Skin of body (tissue), 3 donors: ENCODE results near the gene AMN1. TPM values are rescaled to one million over a fixed set of nuclear protein-coding genes. Genes with fewer than 3 reads are reported as not detected.

Source experiments
- DNase-seq: peaks from one replicate; lab custom pipeline; 2025; lab: John Stamatoyannopoulos, UW
- small RNA-seq: library from RNA; depleted of rRNA; stranded (forward); fragments of <200 nt; gene quantifications from one replicate; pipeline ENCODE3, GENCODE V24; 2014; ENCODE audit warnings: low replicate concordance
- total RNA-seq: library from RNA; depleted of rRNA; stranded (reverse); fragments of >200 nt; gene quantifications from one replicate; pipeline ENCODE4 v1.2.3, GENCODE V29; 2014

The AMN1 gene
- total RNA-seq, 1 donor from 2014 or later: 12.0 TPM

GRCh38 chr12:31631023-31631724, 97.6 kb downstream of the AMN1 start:
- DNase-seq: no peak

GRCh38 chr12:31629756-31630732, 98.8 kb downstream of the AMN1 start:
- DNase-seq: peak; percentile 50

GRCh38 chr12:31627456-31628054, 101.3 kb downstream of the AMN1 start:
- peak; percentile 10 for DNase-seq

- DNase-seq: no peak
These were observed 102.4 kb downstream of the AMN1 start for GRCh38 chr12:31626270-31626995.

GRCh38 chr12:31622038-31622437, 106.8 kb downstream of the AMN1 start:
- no peak for DNase-seq

Small RNAs within 50 kb of the gene (small RNA-seq; reads per million reads assigned to genes)
- not detected for gene AC023157.2

Other genes with a start within 250 kb of the AMN1 start
- gene DENND5B, start 137.9 kb downstream of the AMN1 start, total RNA-seq: 11.3 TPM
- 2.2 TPM for gene ETFBKMT, start 69.3 kb downstream of the AMN1 start, total RNA-seq
- 37.6 TPM for gene RESF1, start 230.4 kb upstream of the AMN1 start, total RNA-seq